Cardiac muscle cell (in vitro differentiated cells and primary cell): Measurements from ENCODE around the gene CHCHD6. TPM values are rescaled to one million over a fixed set of nuclear protein-coding genes. Genes with fewer than 3 reads are reported as not detected.

Experiments used
- DNase-seq, 2 donors: peaks; one replicate each; pipeline versions ENCODE4 v3.0.0 to v3.0.0-alpha.2; 2010 to 2017; ENCODE audit warnings: low read depth in 1 of 2, low spot score in 1 of 2
- H3K27ac ChIP-seq: fragments of 200-600 bp; sonication (generic); 2 replicates; pipeline ENCODE4 v1.5.1; 2016
- H3K27me3 ChIP-seq: fragments of 200-600 bp; sonication (generic); 2 replicates; pipeline ENCODE4 v1.6.0; 2016; ENCODE audit warnings: control low read depth
- H3K36me3 ChIP-seq: fragments of 200-600 bp; sonication (generic); 2 replicates; pipeline ENCODE4 v1.5.1; 2016; ENCODE audit warnings: control low read depth
- H3K4me1 ChIP-seq: fragments of 200-600 bp; sonication (generic); 2 replicates; pipeline ENCODE4 v1.8.1; 2017; ENCODE audit warnings: low read depth, mild to moderate bottlenecking, mixed run types
- H3K4me3 ChIP-seq: fragments of 200-600 bp; sonication (generic); 2 replicates; pipeline ENCODE4 v1.5.1; 2016; ENCODE audit warnings: mild to moderate bottlenecking
- H3K9me3 ChIP-seq: fragments of 200-600 bp; sonication (generic); 2 replicates; pipeline ENCODE4 v1.5.1; 2017; ENCODE audit warnings: low read depth, mild to moderate bottlenecking, control low read depth
- CTCF ChIP-seq: IDR thresholded peaks from 2 replicates; pipeline ENCODE4 v1.5.1; 2012; ENCODE audit warnings: low read depth, mild to moderate bottlenecking, low read length
- polyA plus RNA-seq: library from polyadenylated mRNA; unstranded; fragments of >200 nt; fragmentation: Nextera tagmentation; extraction: Ambion mirVana; gene quantifications from 2 replicates; pipeline ENCODE4 v1.2.1, GENCODE V29; 2016
- total RNA-seq: library from RNA; depleted of rRNA; stranded (reverse); fragments of >200 nt; gene quantifications from 2 replicates; pipeline ENCODE4 v1.2.3, GENCODE V29; 2016

CHCHD6 gene
- total and polyA plus RNA-seq, 2 experiments from 2014 or later, result 76.0 to 102 TPM

- no peak for DNase-seq
- Histone ChIP-seq H3K4me1 (peaks cover 15% of the 10 kb centered on the region), H3K27ac (no peak overlapping the region), H3K9me3 (no peaks in the 10 kb centered on the region), H3K36me3 (no peaks in the 10 kb centered on the region), H3K27me3 (no peaks in the 10 kb centered on the region), H3K4me3 (no peak overlapping the region)
- no peak for TF ChIP-seq CTCF
Measured at GRCh38 chr3:126854666-126855065, 150.6 kb downstream of the CHCHD6 start.

GRCh38 chr3:126855374-126855773 is 151.3 kb downstream of the CHCHD6 start:
- peaks cover 15% of the 10 kb centered on the region for H3K4me1 ChIP-seq
- H3K27me3 ChIP-seq, result no peaks in the 10 kb centered on the region
- H3K36me3 ChIP-seq, result no peaks in the 10 kb centered on the region
- no peak for DNase-seq
- no peak for TF ChIP-seq CTCF
- H3K4me3 ChIP-seq, result no peak overlapping the region
- no peaks in the 10 kb centered on the region for H3K9me3 ChIP-seq
- no peak overlapping the region for H3K27ac ChIP-seq

GRCh38 chr3:126857928-126858327 is 153.9 kb downstream of the CHCHD6 start:
- Histone ChIP-seq H3K36me3 (no peaks in the 10 kb centered on the region), H3K4me1 (no peaks in the 10 kb centered on the region), H3K9me3 (no peaks in the 10 kb centered on the region), H3K4me3 (no peak overlapping the region), H3K27me3 (no peaks in the 10 kb centered on the region), H3K27ac (no peak overlapping the region)
- peak in 1 of 2 donors; percentile 51 for DNase-seq
- no peak for TF ChIP-seq CTCF

- no peak for DNase-seq
- Histone ChIP-seq H3K27me3 (no peaks in the 10 kb centered on the region), H3K4me1 (no peaks in the 10 kb centered on the region), H3K4me3 (no peak overlapping the region), H3K36me3 (no peaks in the 10 kb centered on the region), H3K27ac (no peak overlapping the region), H3K9me3 (no peaks in the 10 kb centered on the region)
- TF ChIP-seq CTCF, result no peak
Measured at GRCh38 chr3:126858401-126858800, 154.4 kb downstream of the CHCHD6 start.

- no peak for TF ChIP-seq CTCF
- no peak overlapping the region for H3K27ac ChIP-seq
- no peaks in the 10 kb centered on the region for H3K36me3 ChIP-seq
- peak in 1 of 2 donors; percentile 79 for DNase-seq
- H3K27me3 ChIP-seq, result no peaks in the 10 kb centered on the region
- no peaks in the 10 kb centered on the region for H3K9me3 ChIP-seq
- H3K4me3 ChIP-seq, result no peak overlapping the region
- no peaks in the 10 kb centered on the region for H3K4me1 ChIP-seq
Measured at GRCh38 chr3:126858887-126859286, 154.8 kb downstream of the CHCHD6 start.
